ENCODE measurements around the gene BRICD5. TPM values are rescaled to one million over a fixed set of nuclear protein-coding genes. Genes with fewer than 3 reads are reported as not detected.

Gene BRICD5
- total RNA-seq, 1 donor from 2014 or later, result 5.2 TPM

DNA sequence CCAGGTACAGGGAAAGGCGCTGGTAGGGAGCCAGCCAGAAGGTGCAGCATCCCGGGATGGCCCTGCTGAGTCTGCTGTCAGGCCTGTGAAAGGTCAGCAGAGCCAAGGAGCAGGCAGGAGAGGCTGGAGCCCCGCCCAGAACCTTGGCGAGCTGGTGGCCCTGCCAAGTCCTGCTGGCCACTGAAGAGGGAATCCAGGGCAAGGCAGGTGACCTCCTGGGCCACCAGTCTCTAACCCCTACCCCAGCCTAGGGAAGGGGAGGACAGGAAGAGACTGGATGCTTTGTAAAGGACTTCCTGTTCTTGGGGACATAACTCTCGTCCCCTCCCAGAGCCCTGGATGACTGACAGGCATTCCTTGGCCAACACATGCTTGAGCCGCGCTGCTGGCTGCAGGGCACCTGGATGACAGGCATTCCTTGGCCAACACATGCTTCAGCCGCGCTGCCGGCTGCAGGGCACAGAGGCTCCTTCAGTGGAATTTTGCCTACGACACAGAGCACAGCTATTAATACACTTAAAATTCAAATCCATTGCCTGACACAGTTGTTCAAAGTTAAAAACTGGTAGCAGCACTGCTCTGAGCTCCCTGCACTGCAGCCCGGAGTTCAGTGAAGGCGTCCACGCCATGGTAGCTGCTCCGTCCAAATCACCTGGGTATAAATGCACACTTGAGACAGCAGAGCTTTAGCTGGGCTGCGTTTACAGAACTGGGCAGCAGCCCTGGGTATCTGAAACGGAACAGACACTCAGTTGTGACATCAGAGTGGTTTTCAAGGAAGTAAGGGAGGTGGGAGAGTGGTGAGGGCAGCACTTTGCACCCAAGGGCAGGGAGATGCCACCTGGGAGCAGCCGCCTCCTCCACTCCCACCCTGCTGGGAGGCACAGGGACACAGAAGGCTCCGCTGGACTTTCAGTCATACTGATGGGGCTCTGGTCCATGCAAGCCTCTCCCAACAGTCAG, 2.0 kb upstream of the BRICD5 start:
- H3K4me1 ChIP-seq, result peaks cover 11% of the 10 kb centered on the region
- no peaks in the 10 kb centered on the region for H3K27me3 ChIP-seq
- H3F3A ChIP-seq (ENCODE audit: low read depth), result peaks cover 47% of the 10 kb centered on the region
- TF ChIP-seq EZH2phosphoT487 (IDR thresholded peaks at IDR 0.05) (no peak), EZH2 (IDR thresholded peaks at IDR 0.05) (no peak)
- TF ChIP-seq, protein P1, sequence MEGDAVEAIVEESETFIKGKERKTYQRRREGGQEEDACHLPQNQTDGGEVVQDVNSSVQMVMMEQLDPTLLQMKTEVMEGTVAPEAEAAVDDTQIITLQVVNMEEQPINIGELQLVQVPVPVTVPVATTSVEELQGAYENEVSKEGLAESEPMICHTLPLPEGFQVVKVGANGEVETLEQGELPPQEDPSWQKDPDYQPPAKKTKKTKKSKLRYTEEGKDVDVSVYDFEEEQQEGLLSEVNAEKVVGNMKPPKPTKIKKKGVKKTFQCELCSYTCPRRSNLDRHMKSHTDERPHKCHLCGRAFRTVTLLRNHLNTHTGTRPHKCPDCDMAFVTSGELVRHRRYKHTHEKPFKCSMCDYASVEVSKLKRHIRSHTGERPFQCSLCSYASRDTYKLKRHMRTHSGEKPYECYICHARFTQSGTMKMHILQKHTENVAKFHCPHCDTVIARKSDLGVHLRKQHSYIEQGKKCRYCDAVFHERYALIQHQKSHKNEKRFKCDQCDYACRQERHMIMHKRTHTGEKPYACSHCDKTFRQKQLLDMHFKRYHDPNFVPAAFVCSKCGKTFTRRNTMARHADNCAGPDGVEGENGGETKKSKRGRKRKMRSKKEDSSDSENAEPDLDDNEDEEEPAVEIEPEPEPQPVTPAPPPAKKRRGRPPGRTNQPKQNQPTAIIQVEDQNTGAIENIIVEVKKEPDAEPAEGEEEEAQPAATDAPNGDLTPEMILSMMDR (IDR thresholded peaks at IDR 0.05), result no peak
- no peak overlapping the region for H2AFZ ChIP-seq (replicated peaks)
- peak overlapping the region; percentile 99 for H3K4me3 ChIP-seq
- H3K79me2 ChIP-seq (ENCODE audit: low read depth), result peaks cover 32% of the 10 kb centered on the region
- no peaks in the 10 kb centered on the region for H3K9me3 ChIP-seq (ENCODE audit: low read depth)
- peaks cover 21% of the 10 kb centered on the region for H3K4me1 Mint-ChIP-seq
- no peak for DNase-seq (ENCODE audit: low spot score)
- no peak overlapping the region for H3K27ac Mint-ChIP-seq
- H3K4me3 Mint-ChIP-seq, result peak overlapping the region; percentile 87
- H3K27me3 Mint-ChIP-seq (ENCODE audit: insufficient read depth, low read depth), result peaks cover 8% of the 10 kb centered on the region
- H3K9ac ChIP-seq, result peak overlapping the region; percentile 92
- H3K4me2 ChIP-seq, result peak overlapping the region; percentile 93
- no peak overlapping the region for H3K27ac ChIP-seq
- peaks cover 41% of the 10 kb centered on the region for H4K20me1 ChIP-seq (ENCODE audit: low read depth)
- H3K9me3 Mint-ChIP-seq, result no peaks in the 10 kb centered on the region
- H3K36me3 Mint-ChIP-seq, result peaks cover 5% of the 10 kb centered on the region
- H3K36me3 ChIP-seq, result no peaks in the 10 kb centered on the region

DNA sequence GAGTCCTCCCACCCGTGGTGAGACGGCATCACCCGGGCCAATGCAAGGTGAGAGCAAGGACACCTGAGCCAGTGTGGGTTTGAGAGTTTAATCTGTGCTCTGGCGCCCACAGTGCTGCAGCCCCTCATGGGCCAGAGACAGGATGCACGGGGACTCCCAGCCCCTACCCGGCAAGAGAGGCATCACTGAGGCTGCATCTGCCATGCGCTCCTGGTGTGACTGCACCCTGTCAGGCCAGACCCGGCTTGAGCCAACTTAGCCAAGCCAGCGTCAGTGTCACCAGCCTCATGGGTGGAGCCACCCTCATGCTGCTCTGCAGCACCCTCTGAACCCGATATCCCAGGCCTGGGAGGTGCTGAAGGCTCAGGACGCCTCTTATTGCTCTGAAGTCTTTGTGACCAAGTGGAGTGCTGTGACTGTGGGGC, 1.3 kb upstream of the BRICD5 start:
- Mint-ChIP-seq H3K4me3 (peak overlapping the region; percentile 73), H3K27me3 (ENCODE audit: insufficient read depth, low read depth) (peaks cover 11% of the 10 kb centered on the region), H3K9me3 (no peaks in the 10 kb centered on the region), H3K27ac (no peak overlapping the region), H3K36me3 (peaks cover 9% of the 10 kb centered on the region), H3K4me1 (peaks cover 25% of the 10 kb centered on the region)
- no peaks in the 10 kb centered on the region for H3K36me3 ChIP-seq
- no peak overlapping the region for H3K4me2 ChIP-seq
- peaks cover 35% of the 10 kb centered on the region for H3K79me2 ChIP-seq (ENCODE audit: low read depth)
- H3K9ac ChIP-seq, result no peak overlapping the region
- TF ChIP-seq, protein P1 (IDR thresholded peaks at IDR 0.05), result no peak
- no peak for TF ChIP-seq EZH2 (IDR thresholded peaks at IDR 0.05)
- TF ChIP-seq EZH2phosphoT487 (IDR thresholded peaks at IDR 0.05), result no peak
- no peaks in the 10 kb centered on the region for H3K9me3 ChIP-seq (ENCODE audit: low read depth)
- no peak overlapping the region for H3K4me3 ChIP-seq
- no peak overlapping the region for H2AFZ ChIP-seq (replicated peaks)
- peaks cover 48% of the 10 kb centered on the region for H3F3A ChIP-seq (ENCODE audit: low read depth)
- H3K27me3 ChIP-seq, result no peaks in the 10 kb centered on the region
- DNase-seq (ENCODE audit: low spot score), result no peak
- H3K27ac ChIP-seq, result no peak overlapping the region
- peaks cover 11% of the 10 kb centered on the region for H3K4me1 ChIP-seq
- H4K20me1 ChIP-seq (ENCODE audit: low read depth), result peaks cover 41% of the 10 kb centered on the region

DNA sequence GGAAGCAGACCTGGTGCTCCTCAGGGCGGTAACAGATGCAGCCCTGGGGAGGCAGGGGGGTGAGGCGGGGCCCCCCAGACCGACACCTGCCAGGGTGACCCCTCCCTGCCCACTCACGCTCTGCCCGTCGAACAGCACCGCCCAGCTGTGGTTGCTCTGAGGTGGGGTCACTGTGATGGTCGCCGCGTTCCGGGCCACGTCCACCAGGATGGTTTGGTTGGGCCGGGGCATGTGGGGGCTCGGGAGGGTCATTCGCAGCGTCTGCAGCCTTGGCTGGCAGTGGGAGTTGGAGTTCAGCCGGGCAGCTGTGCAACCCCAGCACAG, 692 bp downstream of the BRICD5 start:
- DNase-seq (ENCODE audit: low spot score), result no peak
- no peaks in the 10 kb centered on the region for H3K9me3 Mint-ChIP-seq
- H4K20me1 ChIP-seq (ENCODE audit: low read depth), result peaks cover 41% of the 10 kb centered on the region
- no peaks in the 10 kb centered on the region for H3K36me3 ChIP-seq
- TF ChIP-seq, protein P1 (IDR thresholded peaks at IDR 0.05), result no peak
- TF ChIP-seq EZH2phosphoT487 (IDR thresholded peaks at IDR 0.05), result no peak
- no peak for TF ChIP-seq EZH2 (IDR thresholded peaks at IDR 0.05)
- peaks cover 16% of the 10 kb centered on the region for H3K4me1 ChIP-seq
- H3K4me1 Mint-ChIP-seq, result peaks cover 27% of the 10 kb centered on the region
- no peaks in the 10 kb centered on the region for H3K9me3 ChIP-seq (ENCODE audit: low read depth)
- peaks cover 42% of the 10 kb centered on the region for H3K79me2 ChIP-seq (ENCODE audit: low read depth)
- no peak overlapping the region for H3K4me3 ChIP-seq
- no peaks in the 10 kb centered on the region for H3K27me3 ChIP-seq
- peaks cover 13% of the 10 kb centered on the region for H3K27me3 Mint-ChIP-seq (ENCODE audit: insufficient read depth, low read depth)
- no peak overlapping the region for H3K4me3 Mint-ChIP-seq
- H3K36me3 Mint-ChIP-seq, result peaks cover 12% of the 10 kb centered on the region
- H3F3A ChIP-seq (ENCODE audit: low read depth), result peaks cover 37% of the 10 kb centered on the region
- no peak overlapping the region for H3K4me2 ChIP-seq
- no peak overlapping the region for H3K27ac ChIP-seq
- no peak overlapping the region for H3K9ac ChIP-seq
- no peak overlapping the region for H2AFZ ChIP-seq (replicated peaks)
- no peak overlapping the region for H3K27ac Mint-ChIP-seq
